IPS DF 4.7 (cell line): ENCODE results near the gene FOXO6.

Experiments used
- DNase-seq: peaks from one replicate; pipeline ENCODE4 v3.0.0-alpha.2; 2013; ENCODE audit warnings: low spot score; ENCODE audit errors: extremely low read depth

FOXO6 gene

GRCh38 chr1:41365772-41366454, 4.7 kb downstream of the FOXO6 start:
- no peak for DNase-seq

- DNase-seq = no peak
Observed at GRCh38 chr1:41366455-41367287, 5.4 kb downstream of the FOXO6 start.

GRCh38 chr1:41367288-41367642, 6.0 kb downstream of the FOXO6 start:
- DNase-seq = no peak

- DNase-seq = no peak
Observed at GRCh38 chr1:41368366-41368765, 7.1 kb downstream of the FOXO6 start.

GRCh38 chr1:41368801-41369200, 7.6 kb downstream of the FOXO6 start:
- no peak for DNase-seq

GRCh38 chr1:41369531-41369930, 8.3 kb downstream of the FOXO6 start:
- no peak for DNase-seq

GRCh38 chr1:41370225-41370624, 9.0 kb downstream of the FOXO6 start:
- no peak for DNase-seq

GRCh38 chr1:41370756-41371420, 9.7 kb downstream of the FOXO6 start:
- no peak for DNase-seq

- no peak for DNase-seq
Observed at GRCh38 chr1:41371630-41372599, 10.7 kb downstream of the FOXO6 start.

GRCh38 chr1:41372600-41372993, 11.4 kb downstream of the FOXO6 start:
- no peak for DNase-seq

GRCh38 chr1:41373373-41373772, 12.1 kb downstream of the FOXO6 start:
- DNase-seq = no peak

- no peak for DNase-seq
Observed at GRCh38 chr1:41374711-41375110, 13.5 kb downstream of the FOXO6 start.

- DNase-seq = no peak
Observed at GRCh38 chr1:41377397-41377796, 16.2 kb downstream of the FOXO6 start.

GRCh38 chr1:41378222-41378621, 17.0 kb downstream of the FOXO6 start:
- DNase-seq = no peak

- no peak for DNase-seq
Observed at GRCh38 chr1:41378999-41379737, 17.9 kb downstream of the FOXO6 start.

- DNase-seq = no peak
Observed at GRCh38 chr1:41379738-41380130, 18.5 kb downstream of the FOXO6 start.

GRCh38 chr1:41380195-41380594, 19.0 kb downstream of the FOXO6 start:
- DNase-seq = no peak

GRCh38 chr1:41380979-41381691, 19.9 kb downstream of the FOXO6 start:
- no peak for DNase-seq

GRCh38 chr1:41381692-41382479, 20.7 kb downstream of the FOXO6 start:
- DNase-seq = no peak
